Measurements from ENCODE around the gene ZNF385B. TPM values are rescaled to one million over a fixed set of nuclear protein-coding genes. Genes with fewer than 3 reads are reported as not detected.

The ZNF385B gene
- total RNA-seq, 1 experiment from 2014 or later: 9.3 TPM

DNA sequence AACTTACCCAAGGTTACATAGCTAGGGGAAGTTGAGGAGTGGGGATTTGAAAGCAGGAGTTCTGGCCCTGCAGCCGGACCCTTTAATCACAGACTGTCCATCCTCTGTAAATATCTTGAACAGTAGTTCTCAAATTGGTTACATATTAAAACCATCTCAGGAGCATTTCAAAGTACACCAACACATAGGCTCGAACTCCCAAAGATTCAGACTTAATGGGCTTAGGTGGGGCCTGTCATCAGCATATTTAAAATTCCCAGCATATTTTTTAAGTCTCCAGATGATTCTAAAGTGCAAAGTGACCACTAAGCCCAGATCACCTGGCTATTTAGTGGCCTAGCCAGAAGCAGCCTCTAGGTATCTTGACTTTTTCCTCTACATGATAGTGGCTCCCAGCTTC is 192.2 kb downstream of the ZNF385B start:
- H4K20me1 ChIP-seq (ENCODE audit: insufficient read depth): no peaks in the 10 kb centered on the region
- DNase-seq (ENCODE audit: low read depth, low spot score): no peak
- H3K79me2 ChIP-seq (ENCODE audit: insufficient read depth, low read length): no peaks in the 10 kb centered on the region
- RAD21 ChIA-PET (ENCODE audit: low non-redundant PET in 1 of 2, low total read pairs in 2 of 2, uncharacterized antibody in 2 of 2, unreplicated experiment in 2 of 2): no interaction called here
- no peak overlapping the region for H3K4me3 ChIP-seq (replicated peaks in 1 of 2; ENCODE audit: low read depth in 1 of 2, low read length in 2 of 2)
- no peak overlapping the region for H2AFZ ChIP-seq (ENCODE audit: low read depth, low read length, poor library complexity, severe bottlenecking)
- H3K27ac ChIP-seq (ENCODE audit: low read depth, low read length): no peak overlapping the region
- no peak for ATAC-seq
- peaks cover 0 to 3% of the 10 kb centered on the region in 2 experiments; a peak in 1 of 4 replicates for H3K4me1 ChIP-seq (ENCODE audit: control insufficient read depth in 1 of 2, insufficient read depth in 2 of 2, low read length in 2 of 2)
- no TSS peak for BruUV-seq (replicated peaks)
- no peak overlapping the region for H3K4me2 ChIP-seq (ENCODE audit: low read length)
- intact Hi-C loops (cut with micrococcal nuclease): no loop called here
- H3K27me3 ChIP-seq (ENCODE audit: insufficient read depth, low read length): no peaks in the 10 kb centered on the region
- H3K9me2 ChIP-seq (ENCODE audit: insufficient read depth): no peaks in the 10 kb centered on the region
- POLR2A ChIA-PET: no interaction called here
- TF ChIP-seq REST (IDR thresholded peaks at IDR 0.05; ENCODE audit: low read depth) (no peak), SIN3A (IDR thresholded peaks at IDR 0.05; ENCODE audit: low read depth) (no peak), ELF1 (IDR thresholded peaks at IDR 0.05; ENCODE audit: borderline replicate concordance, low read depth) (no peak), POLR2A (IDR thresholded peaks at IDR 0.05; ENCODE audit: borderline replicate concordance, extremely low read depth, insufficient read depth, insufficient read length) (no peak), EZH2phosphoT487 (IDR thresholded peaks at IDR 0.05; ENCODE audit: borderline replicate concordance) (no peak), CBX3 (IDR thresholded peaks at IDR 0.05; ENCODE audit: low read depth) (no peak), TCF7L2 (IDR thresholded peaks at IDR 0.05; ENCODE audit: borderline replicate concordance, extremely low read depth, insufficient read depth, insufficient read length) (no peak), EZH2 (IDR thresholded peaks at IDR 0.05) (no peak), RAD21 (IDR thresholded peaks at IDR 0.05; ENCODE audit: low read depth) (no peak)
- TF ChIP-seq, protein P1, sequence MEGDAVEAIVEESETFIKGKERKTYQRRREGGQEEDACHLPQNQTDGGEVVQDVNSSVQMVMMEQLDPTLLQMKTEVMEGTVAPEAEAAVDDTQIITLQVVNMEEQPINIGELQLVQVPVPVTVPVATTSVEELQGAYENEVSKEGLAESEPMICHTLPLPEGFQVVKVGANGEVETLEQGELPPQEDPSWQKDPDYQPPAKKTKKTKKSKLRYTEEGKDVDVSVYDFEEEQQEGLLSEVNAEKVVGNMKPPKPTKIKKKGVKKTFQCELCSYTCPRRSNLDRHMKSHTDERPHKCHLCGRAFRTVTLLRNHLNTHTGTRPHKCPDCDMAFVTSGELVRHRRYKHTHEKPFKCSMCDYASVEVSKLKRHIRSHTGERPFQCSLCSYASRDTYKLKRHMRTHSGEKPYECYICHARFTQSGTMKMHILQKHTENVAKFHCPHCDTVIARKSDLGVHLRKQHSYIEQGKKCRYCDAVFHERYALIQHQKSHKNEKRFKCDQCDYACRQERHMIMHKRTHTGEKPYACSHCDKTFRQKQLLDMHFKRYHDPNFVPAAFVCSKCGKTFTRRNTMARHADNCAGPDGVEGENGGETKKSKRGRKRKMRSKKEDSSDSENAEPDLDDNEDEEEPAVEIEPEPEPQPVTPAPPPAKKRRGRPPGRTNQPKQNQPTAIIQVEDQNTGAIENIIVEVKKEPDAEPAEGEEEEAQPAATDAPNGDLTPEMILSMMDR (IDR thresholded peaks at IDR 0.05 in 2 of 3, conservative IDR thresholded peaks at IDR 0.05 in 1 of 3; ENCODE audit: borderline replicate concordance in 1 of 3, insufficient read depth in 1 of 3, low read depth in 2 of 3, low read length in 2 of 3): no peak
- no peaks in the 10 kb centered on the region for H3K9me3 ChIP-seq (ENCODE audit: control insufficient read depth in 1 of 2, insufficient read depth in 1 of 2, low read depth in 1 of 2, low read length in 2 of 2)
- CTCF ChIA-PET: no interaction called here
- no peak overlapping the region for H3K9ac ChIP-seq (ENCODE audit: low read length)
- H3K36me3 ChIP-seq (ENCODE audit: control insufficient read depth in 1 of 2, insufficient read depth in 2 of 2, low read length in 2 of 2): no peaks in the 10 kb centered on the region

Data from HCT116 (cell line).